Sigmoid colon (tissue), 7 donors: ENCODE results near the gene MYH10. TPM values are rescaled to one million over a fixed set of nuclear protein-coding genes. Genes with fewer than 3 reads are reported as not detected.

Source experiments
- DNase-seq: peaks from one replicate; pipeline ENCODE4 v3.0.0-alpha.2; 2019
- H3K27ac ChIP-seq, 4 donors: fragments of 200-600 bp; sonication (generic); one replicate each; pipeline ENCODE4 v1.5.1; 2016 to 2019; ENCODE audit warnings: mild to moderate bottlenecking in 1 of 4
- H3K27me3 ChIP-seq, 3 donors: fragments of 200-600 bp; sonication (generic); one replicate each; pipeline ENCODE4 v1.5.1; 2019; ENCODE audit warnings: mild to moderate bottlenecking in 1 of 3
- H3K36me3 ChIP-seq, 4 donors: fragments of 200-600 bp; sonication (generic); one replicate each; pipeline ENCODE4 v1.5.1; 2016 to 2019
- H3K4me1 ChIP-seq, 4 donors: fragments of 200-600 bp; sonication (generic); one replicate each; pipeline ENCODE4 v1.5.1; 2017 to 2019
- H3K4me3 ChIP-seq, 4 donors: fragments of 200-600 bp; sonication (generic); one replicate each; pipeline ENCODE4 v1.5.1; 2017 to 2019; ENCODE audit warnings: mild to moderate bottlenecking in 2 of 4, moderate library complexity in 1 of 4
- H3K9me3 ChIP-seq, 4 donors: fragments of 200-600 bp in 3 of 4; sonication (generic) in 3 of 4; one replicate each; pipeline versions ENCODE4 v1.5.1 to v1.6.1; 2013 to 2019
- CTCF ChIP-seq, 4 experiments: fragments of 450-650 bp in 3 of 4; fragments of 200-600 bp in 1 of 4; IDR thresholded peaks; one replicate each; pipeline ENCODE4 v1.5.1; 2016 to 2019; ENCODE audit warnings: antibody characterized with exemption in 4 of 4, mild to moderate bottlenecking in 3 of 4, moderate library complexity in 2 of 4
- EP300 ChIP-seq, 4 donors: sonication (generic); formaldehyde crosslinking; IDR thresholded peaks; one replicate each; pipeline ENCODE4 v1.6.1; 2017; ENCODE audit warnings: antibody characterized with exemption in 4 of 4
- POLR2A ChIP-seq, 2 donors: fragments of 450-650 bp; IDR thresholded peaks; one replicate each; pipeline ENCODE4 v1.6.1; 2016; ENCODE audit warnings: antibody characterized with exemption in 2 of 2, mild to moderate bottlenecking in 2 of 2, moderate library complexity in 2 of 2
- POLR2AphosphoS5 ChIP-seq, 4 donors: sonication (generic); formaldehyde crosslinking; IDR thresholded peaks; one replicate each; pipeline ENCODE4 v1.6.1; 2017; ENCODE audit warnings: antibody characterized with exemption in 4 of 4
- WGBS, 2 donors: extraction: QIAGEN DNeasy Blood & Tissue Kit; methylation state at CpG; one replicate each; pipeline ENCODE4 v1.1.7; 2013; 5-methylcytosine and 5-hydroxymethylcytosine counted together
- intact Hi-C: fragments of 100-400 bp; cut with DNase I; formaldehyde crosslinking; loops from one replicate; pipeline ENCODE4 v1.15.1; 2023
- polyA plus RNA-seq, 3 donors: library from polyadenylated mRNA; stranded (reverse); fragments of 200-250 nt; gene quantifications; one replicate each; pipeline ENCODE4 v1.2.3, GENCODE V29; 2013
- total RNA-seq, 4 donors: library from RNA; depleted of rRNA; stranded (reverse); fragments of >200 nt; gene quantifications; one replicate each; pipeline ENCODE4 v1.1.0, GENCODE V29; 2016
- donor health status: healthy with polysubstance abuse.
- donor health status: Bipolar disorder and iron deficiency.
- donor health status: healthy.

Gene MYH10
- total and polyA plus RNA-seq, 7 donors, result 0.92 to 34.6 (median 22.8) TPM

GRCh38 chr17:8455665-8456209 is 174.8 kb downstream of the MYH10 start:
- no peak overlapping the region for H3K27ac ChIP-seq
- no peaks in the 10 kb centered on the region for H3K9me3 ChIP-seq
- peaks cover 6 to 98% (median 53%) of the 10 kb centered on the region in 4 donors for H3K36me3 ChIP-seq
- WGBS, 2 donors, result 75 to 82% methylated on average over 2 of the region's 2 CpGs
- no peaks in the 10 kb centered on the region for H3K27me3 ChIP-seq
- DNase-seq, result no peak
- TF ChIP-seq POLR2AphosphoS5 (IDR thresholded peaks at IDR 0.05) (no peak), CTCF (IDR thresholded peaks at IDR 0.05) (no peak), POLR2A (IDR thresholded peaks at IDR 0.05) (no peak), EP300 (IDR thresholded peaks at IDR 0.05) (no peak)
- no peak overlapping the region for H3K4me3 ChIP-seq
- no peaks in the 10 kb centered on the region for H3K4me1 ChIP-seq
- intact Hi-C loops, result no loop called here

- no peak for DNase-seq
- Histone ChIP-seq H3K4me1 (no peaks in the 10 kb centered on the region), H3K27me3 (no peaks in the 10 kb centered on the region), H3K9me3 (no peaks in the 10 kb centered on the region), H3K36me3 (peaks cover 6 to 98% (median 49%) of the 10 kb centered on the region in 4 donors), H3K4me3 (no peak overlapping the region), H3K27ac (no peak overlapping the region)
- intact Hi-C loops, result no loop called here
- TF ChIP-seq CTCF (IDR thresholded peaks at IDR 0.05), result no peak
- no peak for TF ChIP-seq EP300 (IDR thresholded peaks at IDR 0.05)
- no peak for TF ChIP-seq POLR2A (IDR thresholded peaks at IDR 0.05)
- no peak for TF ChIP-seq POLR2AphosphoS5 (IDR thresholded peaks at IDR 0.05)
- 89 to 90% methylated on average over 3 of the region's 3 CpGs for WGBS, 2 donors
Measured at GRCh38 chr17:8453326-8453725, 177.2 kb downstream of the MYH10 start.

- Histone ChIP-seq H3K9me3 (no peaks in the 10 kb centered on the region), H3K27me3 (no peaks in the 10 kb centered on the region), H3K4me3 (no peak overlapping the region), H3K27ac (no peak overlapping the region), H3K4me1 (no peaks in the 10 kb centered on the region), H3K36me3 (peaks cover 4 to 97% (median 47%) of the 10 kb centered on the region in 4 donors)
- DNase-seq, result no peak
- WGBS, 2 donors, result 81 to 89% methylated on average over 8 of the region's 8 CpGs
- TF ChIP-seq CTCF (IDR thresholded peaks at IDR 0.05) (no peak), POLR2A (IDR thresholded peaks at IDR 0.05) (no peak), POLR2AphosphoS5 (IDR thresholded peaks at IDR 0.05) (no peak), EP300 (IDR thresholded peaks at IDR 0.05) (no peak)
- intact Hi-C loops, result no loop called here
Measured at GRCh38 chr17:8451933-8452614, 178.5 kb downstream of the MYH10 start.

- peaks cover 0 to 5% (median under 1%) of the 10 kb centered on the region in 4 donors for H3K4me1 ChIP-seq
- H3K4me3 ChIP-seq, result no peak overlapping the region
- TF ChIP-seq POLR2A (IDR thresholded peaks at IDR 0.05) (no peak), EP300 (IDR thresholded peaks at IDR 0.05) (no peak), POLR2AphosphoS5 (IDR thresholded peaks at IDR 0.05) (no peak), CTCF (IDR thresholded peaks at IDR 0.05) (no peak)
- intact Hi-C loops, result no loop called here
- DNase-seq, result no peak
- H3K27ac ChIP-seq, result no peak overlapping the region
- H3K9me3 ChIP-seq, result no peaks in the 10 kb centered on the region
- WGBS, 2 donors, result 80% methylated on average over 3 of the region's 3 CpGs
- no peaks in the 10 kb centered on the region for H3K27me3 ChIP-seq
- H3K36me3 ChIP-seq, result peaks cover 8 to 93% (median 38%) of the 10 kb centered on the region in 4 donors
Measured at GRCh38 chr17:8448310-8448709, 182.2 kb downstream of the MYH10 start.
